OCI-LY1 (cell line): ENCODE measurements around the gene ATP8B3.

ENCODE experiments used
- H2AFZ ChIP-seq: fragments of 200-600 bp; sonication (generic), shearing (Covaris generic); 2 replicates; pipeline ENCODE4 v1.6.0; 2014; ENCODE audit warnings: antibody characterized with exemption, mild to moderate bottlenecking, low read length
- H3F3A ChIP-seq: fragments of 200-600 bp; sonication (generic), shearing (Covaris generic); 2 replicates; pipeline ENCODE4 v1.6.0; 2014; ENCODE audit warnings: mild to moderate bottlenecking, antibody characterized with exemption, low read length, moderate library complexity; ENCODE audit not compliant: insufficient read depth
- H3K27ac ChIP-seq: fragments of 200-600 bp; sonication (generic); 2 replicates; pipeline ENCODE4 v1.5.1; 2014; ENCODE audit warnings: low read length, mixed run types, mild to moderate bottlenecking, low read depth; ENCODE audit not compliant: poor library complexity, severe bottlenecking
- H3K27me3 ChIP-seq: fragments of 200-600 bp; sonication (generic); 2 replicates; pipeline ENCODE4 v1.6.0; 2014; ENCODE audit warnings: antibody characterized with exemption, mild to moderate bottlenecking, low read length, moderate library complexity; ENCODE audit not compliant: insufficient read depth
- H3K36me3 ChIP-seq: fragments of 200-600 bp; sonication (generic); 2 replicates; pipeline ENCODE4 v1.6.1; 2014; ENCODE audit warnings: mild to moderate bottlenecking, antibody characterized with exemption, low read length, moderate library complexity, mixed read lengths; ENCODE audit not compliant: insufficient read depth
- H3K4me1 ChIP-seq: fragments of 200-600 bp; sonication (generic); 2 replicates; pipeline ENCODE4 v1.5.1; 2014; ENCODE audit warnings: mild to moderate bottlenecking, low read length, moderate library complexity; ENCODE audit not compliant: insufficient read depth, severe bottlenecking
- H3K4me2 ChIP-seq: fragments of 200-600 bp; sonication (generic), shearing (Covaris generic); 2 replicates; pipeline ENCODE4 v1.6.1; 2014; ENCODE audit warnings: low read length
- H3K4me3 ChIP-seq: fragments of 200-600 bp; sonication (generic); 2 replicates; pipeline ENCODE4 v1.5.1; 2014; ENCODE audit warnings: low read length, low read depth, mild to moderate bottlenecking, mixed read lengths; ENCODE audit not compliant: poor library complexity, severe bottlenecking
- H3K79me2 ChIP-seq: fragments of 200-600 bp; shearing (Covaris generic); 2 replicates; pipeline ENCODE4 v1.6.1; 2016; ENCODE audit warnings: mixed run types, low read length, mixed read lengths; ENCODE audit not compliant: insufficient read depth
- H3K9ac ChIP-seq: fragments of 200-600 bp; sonication (generic), shearing (Covaris generic); 2 replicates; pipeline ENCODE4 v1.6.1; 2014; ENCODE audit warnings: mild to moderate bottlenecking, low read length, mixed read lengths
- H3K9me2 ChIP-seq: fragments of 200-600 bp; sonication (generic), shearing (Covaris generic); 2 replicates; pipeline ENCODE4 v1.6.1; 2014; ENCODE audit warnings: low read depth, mild to moderate bottlenecking, low read length, mixed read lengths
- H3K9me3 ChIP-seq: fragments of 200-600 bp; shearing (Covaris generic); 2 replicates; pipeline ENCODE4 v1.6.1; 2014; ENCODE audit warnings: low read length, mixed read lengths
- H4K20me1 ChIP-seq: fragments of 200-600 bp; sonication (generic), shearing (Covaris generic); 2 replicates; pipeline ENCODE4 v1.6.0; 2016; ENCODE audit warnings: mild to moderate bottlenecking, low read length; ENCODE audit not compliant: insufficient read depth
- CTCF ChIP-seq: fragments of 200-600 bp; sonication (generic), shearing (Covaris generic); IDR thresholded peaks from 2 replicates; pipeline ENCODE4 v1.5.1; 2017; ENCODE audit warnings: mild to moderate bottlenecking, antibody characterized with exemption, low read length, moderate library complexity, mixed read lengths
- EZH2 ChIP-seq: fragments of 200-600 bp; sonication (generic), shearing (Covaris generic); IDR thresholded peaks from 2 replicates; pipeline ENCODE4 v1.8.0; 2017; ENCODE audit warnings: borderline replicate concordance, mixed run types, mild to moderate bottlenecking, antibody characterized with exemption, low read length, moderate library complexity, mixed read lengths

Gene ATP8B3

GRCh38 chr19:1855828-1856255 lies 43.8 kb upstream of the ATP8B3 start:
- Histone ChIP-seq H3K9me3 (no peaks in the 10 kb centered on the region), H4K20me1 (no peaks in the 10 kb centered on the region), H3K27me3 (no peaks in the 10 kb centered on the region), H3K9ac (peak overlapping the region; percentile 72; the same call in 1 of the 2 replicates), H3F3A (no peaks in the 10 kb centered on the region), H3K4me3 (peak overlapping the region; percentile 61), H3K27ac (peak overlapping the region; percentile 79), H2AFZ (no peak overlapping the region), H3K4me2 (peak overlapping the region; percentile 90), H3K36me3 (no peaks in the 10 kb centered on the region), H3K4me1 (peaks cover 73% of the 10 kb centered on the region), H3K9me2 (no peaks in the 10 kb centered on the region), H3K79me2 (no peaks in the 10 kb centered on the region)
- no peak for TF ChIP-seq EZH2
- TF ChIP-seq CTCF, result no peak

DNA sequence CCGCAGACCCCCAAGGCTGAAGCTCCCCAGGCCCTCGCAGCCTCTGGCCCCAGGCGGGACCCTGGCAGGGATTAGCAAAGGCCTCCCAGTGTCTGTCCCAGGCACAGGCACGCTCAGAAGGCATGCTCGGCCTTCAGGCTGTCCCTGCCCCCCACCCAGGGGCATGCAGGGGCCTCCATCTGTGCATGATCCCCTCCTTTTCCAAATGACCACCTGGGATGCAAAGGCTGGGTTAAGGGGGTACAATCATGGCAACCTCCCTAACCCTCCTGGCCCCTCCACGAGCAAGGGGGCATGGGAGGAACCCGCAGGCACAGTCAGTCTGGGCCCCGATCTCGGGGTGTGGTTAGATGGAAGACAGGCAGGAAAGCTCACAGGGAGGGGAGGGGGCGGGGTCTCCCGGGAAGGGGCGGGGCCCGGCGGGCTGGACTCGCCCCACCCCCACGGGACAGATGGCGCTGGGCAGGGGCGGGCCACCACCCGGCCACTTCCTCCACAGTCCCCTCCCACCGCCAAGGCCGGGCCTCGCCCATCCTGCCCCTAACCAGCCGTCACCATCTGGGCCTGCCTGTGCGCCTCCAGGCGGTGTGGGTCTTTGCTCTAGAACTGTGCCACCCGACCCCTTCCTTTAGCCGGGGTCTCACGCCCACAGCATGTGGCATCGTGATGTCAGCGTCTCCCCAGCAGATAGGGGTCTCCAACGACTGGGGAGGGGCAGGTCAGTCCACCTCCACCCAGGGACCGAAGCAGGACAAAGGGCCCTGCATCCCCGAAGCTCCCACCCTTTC lies 43.2 kb upstream of the ATP8B3 start:
- H3K9ac ChIP-seq, result peak overlapping the region; percentile 72; the same call in 1 of the 2 replicates
- peak overlapping the region; percentile 61 for H3K4me3 ChIP-seq
- no peak overlapping the region for H2AFZ ChIP-seq
- H3K27me3 ChIP-seq, result no peaks in the 10 kb centered on the region
- no peaks in the 10 kb centered on the region for H3K9me2 ChIP-seq
- no peaks in the 10 kb centered on the region for H3K36me3 ChIP-seq
- no peaks in the 10 kb centered on the region for H3K79me2 ChIP-seq
- no peaks in the 10 kb centered on the region for H4K20me1 ChIP-seq
- H3K4me2 ChIP-seq, result peak overlapping the region; percentile 90
- TF ChIP-seq CTCF, result no peak
- no peak for TF ChIP-seq EZH2
- H3K27ac ChIP-seq, result peak overlapping the region; percentile 79
- no peaks in the 10 kb centered on the region for H3K9me3 ChIP-seq
- no peaks in the 10 kb centered on the region for H3F3A ChIP-seq
- H3K4me1 ChIP-seq, result peaks cover 67% of the 10 kb centered on the region

GRCh38 chr19:1854542-1855039 lies 42.5 kb upstream of the ATP8B3 start:
- H3K27ac ChIP-seq, result peak overlapping the region; percentile 32
- no peaks in the 10 kb centered on the region for H4K20me1 ChIP-seq
- no peaks in the 10 kb centered on the region for H3K27me3 ChIP-seq
- H3K4me2 ChIP-seq, result peak overlapping the region; percentile 7; the same call in 1 of the 2 replicates
- no peak overlapping the region for H2AFZ ChIP-seq
- H3F3A ChIP-seq, result no peaks in the 10 kb centered on the region
- H3K79me2 ChIP-seq, result no peaks in the 10 kb centered on the region
- no peaks in the 10 kb centered on the region for H3K9me2 ChIP-seq
- peaks cover 65% of the 10 kb centered on the region for H3K4me1 ChIP-seq
- no peak for TF ChIP-seq CTCF
- H3K9me3 ChIP-seq, result no peaks in the 10 kb centered on the region
- H3K9ac ChIP-seq, result no peak overlapping the region; the same call in 1 of the 2 replicates
- H3K4me3 ChIP-seq, result no peak overlapping the region
- no peaks in the 10 kb centered on the region for H3K36me3 ChIP-seq
